Measurements from ENCODE around the gene HLA-DPA1.

- TF ChIP-seq POLR2AphosphoS5 (IDR thresholded peaks at IDR 0.05) (no peak), CTCF (IDR thresholded peaks at IDR 0.05) (no peak), POLR2A (IDR thresholded peaks at IDR 0.05) (no peak)
Observed at GRCh38 chr6:33034554-33034953, 38.9 kb downstream of the HLA-DPA1 start.
